ENCODE results near the gene TNFSF15. TPM values are rescaled to one million over a fixed set of nuclear protein-coding genes. Genes with fewer than 3 reads are reported as not detected.

TNFSF15 gene
- polyA plus RNA-seq, 1 experiment: 2.8 TPM

- DNase-seq (ENCODE audit: low read depth, low spot score): peak; percentile 30
- Histone ChIP-seq H3K27ac (ENCODE audit: low read depth, low read length) (no peak overlapping the region), H3K9me3 (ENCODE audit: control insufficient read depth, insufficient read depth, low read length) (no peaks in the 10 kb centered on the region), H3K27me3 (ENCODE audit: control insufficient read depth, insufficient read depth, low read length) (no peaks in the 10 kb centered on the region), H3K4me3 (ENCODE audit: low read depth, low read length) (no peak overlapping the region)
- POLR2A ChIA-PET: interaction anchor here (0.7 to 1.2 kb wide), 3 partner anchors 48 to 597 kb away, joined by 3 to 5 read pairs (median 5); no protein-coding TSS in a partner anchor
- no peak for TF ChIP-seq CTCF (IDR thresholded peaks at IDR 0.05; ENCODE audit: low read depth, low read length)
- CTCF ChIA-PET: interaction anchor here (1.0 kb wide), 1 partner anchor 55 kb away, joined by 3 read pairs; no protein-coding TSS in a partner anchor
Observed at GRCh38 chr9:114852050-114852594, 46.3 kb upstream of the TNFSF15 start.

GRCh38 chr9:114851306-114851705 is 45.5 kb upstream of the TNFSF15 start:
- ChIA-PET CTCF (no interaction called here), POLR2A (interaction anchor here (0.9 kb wide), 1 partner anchor 50 kb away, joined by 3 read pairs; no protein-coding TSS in a partner anchor)
- no peak overlapping the region for H3K27ac ChIP-seq (ENCODE audit: low read depth, low read length)

GRCh38 chr9:114850871-114851270 is 45.0 kb upstream of the TNFSF15 start:
- CTCF ChIA-PET: no interaction called here

More at GRCh38 chr9:114851306-114851705, 45.5 kb upstream of the TNFSF15 start:
- no peak for DNase-seq (ENCODE audit: low read depth, low spot score)
- H3K4me3 ChIP-seq (ENCODE audit: low read depth, low read length): no peak overlapping the region
- no peaks in the 10 kb centered on the region for H3K9me3 ChIP-seq (ENCODE audit: control insufficient read depth, insufficient read depth, low read length)
- no peaks in the 10 kb centered on the region for H3K27me3 ChIP-seq (ENCODE audit: control insufficient read depth, insufficient read depth, low read length)
- TF ChIP-seq CTCF (IDR thresholded peaks at IDR 0.05; ENCODE audit: low read depth, low read length): no peak

GRCh38 chr9:114849450-114849849 is 43.6 kb upstream of the TNFSF15 start:
- no peak overlapping the region for H3K4me3 ChIP-seq (ENCODE audit: low read depth, low read length)
- TF ChIP-seq CTCF (IDR thresholded peaks at IDR 0.05; ENCODE audit: low read depth, low read length): no peak
- H3K27ac ChIP-seq (ENCODE audit: low read depth, low read length): no peak overlapping the region
- no peak for DNase-seq (ENCODE audit: low read depth, low spot score)
- ChIA-PET CTCF (no interaction called here), POLR2A (no interaction called here)
- no peaks in the 10 kb centered on the region for H3K9me3 ChIP-seq (ENCODE audit: control insufficient read depth, insufficient read depth, low read length)
- no peaks in the 10 kb centered on the region for H3K27me3 ChIP-seq (ENCODE audit: control insufficient read depth, insufficient read depth, low read length)

More at GRCh38 chr9:114850871-114851270, 45.0 kb upstream of the TNFSF15 start:
- Histone ChIP-seq H3K4me3 (ENCODE audit: low read depth, low read length) (no peak overlapping the region), H3K27me3 (ENCODE audit: control insufficient read depth, insufficient read depth, low read length) (no peaks in the 10 kb centered on the region), H3K9me3 (ENCODE audit: control insufficient read depth, insufficient read depth, low read length) (no peaks in the 10 kb centered on the region), H3K27ac (ENCODE audit: low read depth, low read length) (no peak overlapping the region)
- no peak for TF ChIP-seq CTCF (IDR thresholded peaks at IDR 0.05; ENCODE audit: low read depth, low read length)
- DNase-seq (ENCODE audit: low read depth, low spot score): no peak
- POLR2A ChIA-PET: no interaction called here

- no peak for TF ChIP-seq CTCF (IDR thresholded peaks at IDR 0.05; ENCODE audit: low read depth, low read length)
- ChIA-PET CTCF (interaction anchor here (0.8 kb wide), 1 partner anchor 8 kb away, joined by 5 read pairs; no protein-coding TSS in a partner anchor), POLR2A (no interaction called here)
- no peak overlapping the region for H3K4me3 ChIP-seq (ENCODE audit: low read depth, low read length)
- no peaks in the 10 kb centered on the region for H3K27me3 ChIP-seq (ENCODE audit: control insufficient read depth, insufficient read depth, low read length)
- no peaks in the 10 kb centered on the region for H3K9me3 ChIP-seq (ENCODE audit: control insufficient read depth, insufficient read depth, low read length)
- no peak overlapping the region for H3K27ac ChIP-seq (ENCODE audit: low read depth, low read length)
- DNase-seq (ENCODE audit: low read depth, low spot score): no peak
Observed at GRCh38 chr9:114847492-114848417, 41.9 kb upstream of the TNFSF15 start.
